H1 (cell line): ENCODE results near the gene GLP1R. TPM values are rescaled to one million over a fixed set of nuclear protein-coding genes. Genes with fewer than 3 reads are reported as not detected.

Source experiments
- CTCF ChIA-PET: fragments of 300-600 bp; sonication (Branson Sonifier 250); formaldehyde crosslinking; loops from one replicate; lab custom pipeline; 2021; ENCODE audit not compliant: partially characterized antibody; lab: Charles Lee
- POLR2A ChIA-PET: fragments of 300-600 bp; sonication (Branson Sonifier 250); formaldehyde crosslinking; loops from one replicate; lab custom pipeline; 2021; ENCODE audit warnings: inconsistent platforms; ENCODE audit not compliant: partially characterized antibody; lab: Charles Lee
- DNase-seq, 2 experiments: peaks; one replicate each; pipeline versions ENCODE4 v3.0.0 to v3.0.0-alpha.2; 2010 to 2022; ENCODE audit warnings: low spot score in 2 of 2, low read depth in 1 of 2, mixed read lengths in 1 of 2
- FAIRE-seq: peaks from 2 replicates; lab custom pipeline; 2011; peaks lifted over from hg19 to GRCh38; lab: Jason Lieb, UNC
- H2AFZ ChIP-seq: 2 replicates; pipeline ENCODE4 v1.8.1; 2012; ENCODE audit warnings: low read length, inconsistent platforms
- H2AK5ac ChIP-seq: 2 replicates; pipeline ENCODE4 v1.6.1; 2013; ENCODE audit warnings: low read depth, low read length
- H2BK120ac ChIP-seq: replicated peaks from 2 replicates; pipeline ENCODE3; 2013; ENCODE audit warnings: low read depth, low read length, inconsistent platforms
- H2BK12ac ChIP-seq: 2 replicates; pipeline ENCODE4 v1.6.1; 2013; ENCODE audit warnings: low read depth, low read length
- H2BK15ac ChIP-seq: 2 replicates; pipeline ENCODE4 v1.6.1; 2013; ENCODE audit warnings: low read length
- H2BK20ac ChIP-seq: 2 replicates; pipeline ENCODE4 v1.6.1; 2013; ENCODE audit warnings: low read length
- H2BK5ac ChIP-seq: 2 replicates; pipeline ENCODE4 v1.6.1; 2013; ENCODE audit warnings: low read depth, low read length
- H3K14ac ChIP-seq: 2 replicates; pipeline ENCODE4 v1.6.1; 2013; ENCODE audit warnings: inconsistent platforms; ENCODE audit not compliant: insufficient read length
- H3K18ac ChIP-seq: 2 replicates; pipeline ENCODE4 v1.6.1; 2013; ENCODE audit warnings: low read length; ENCODE audit errors: extremely low read depth
- H3K23ac ChIP-seq: 2 replicates; pipeline ENCODE4 v1.6.1; 2013; ENCODE audit warnings: inconsistent platforms; ENCODE audit not compliant: insufficient read length
- H3K23me2 ChIP-seq: 2 replicates; pipeline ENCODE4 v1.6.1; 2013; ENCODE audit warnings: low read depth, low read length
- H3K27ac ChIP-seq: 2 replicates; pipeline ENCODE4 v1.6.1; 2011; ENCODE audit warnings: low read depth, low read length, inconsistent platforms
- H3K27me3 ChIP-seq, 4 experiments: replicated peaks in 1 of 4; 1 replicate in 1 of 4; 2 replicates in 3 of 4; pipeline versions ENCODE4 v1.6.1 to v1.8.1; 2011 to 2013; ENCODE audit warnings: low read length in 3 of 4, mild to moderate bottlenecking in 3 of 4, inconsistent platforms in 2 of 4, mixed read lengths in 2 of 4, moderate library complexity in 1 of 4; ENCODE audit not compliant: control insufficient read depth in 3 of 4, insufficient read depth in 3 of 4; ENCODE audit errors: extremely low read depth in 1 of 4
- H3K36me3 ChIP-seq, 4 experiments: 2 replicates each; pipeline versions ENCODE4 v1.6.1 to v1.8.1; 2011 to 2013; ENCODE audit warnings: mild to moderate bottlenecking in 4 of 4, low read length in 3 of 4, moderate library complexity in 2 of 4, control low read depth in 1 of 4, inconsistent platforms in 1 of 4; ENCODE audit not compliant: insufficient read depth in 4 of 4, control insufficient read depth in 2 of 4
- H3K4ac ChIP-seq: replicated peaks from 2 replicates; pipeline ENCODE3; 2013; ENCODE audit warnings: low read length, low read depth, mixed read lengths, inconsistent platforms; ENCODE audit not compliant: insufficient read length
- H3K4me1 ChIP-seq, 4 experiments: replicated peaks in 1 of 4; 1 replicate in 1 of 4; 2 replicates in 3 of 4; pipeline versions ENCODE4 v1.6.1 to v1.8.1; 2011 to 2013; ENCODE audit warnings: low read length in 3 of 4, inconsistent platforms in 2 of 4, mixed read lengths in 1 of 4; ENCODE audit not compliant: insufficient read depth in 4 of 4, control insufficient read depth in 3 of 4
- H3K4me2 ChIP-seq, 2 experiments: 2 replicates each; pipeline versions ENCODE4 v1.6.1 to v1.8.1; 2011 to 2013; ENCODE audit warnings: low read depth in 2 of 2, low read length in 2 of 2, control low read depth in 1 of 2, inconsistent platforms in 1 of 2, mild to moderate bottlenecking in 1 of 2; ENCODE audit not compliant: insufficient read depth in 1 of 2
- H3K4me3 ChIP-seq, 4 experiments: fragments of 200-600, 300-600 bp in 1 of 4; sonication (generic), shearing (Covaris generic), sonication (Bioruptor Twin) in 1 of 4; 2 replicates each; pipeline versions ENCODE4 v1.5.1 to v1.8.1; 2011 to 2016; ENCODE audit warnings: low read length in 4 of 4, low read depth in 3 of 4, control low read depth in 2 of 4, inconsistent platforms in 2 of 4, mild to moderate bottlenecking in 2 of 4, mixed read lengths in 1 of 4, moderate library complexity in 1 of 4; ENCODE audit not compliant: insufficient read depth in 2 of 4; ENCODE audit errors: extremely low read depth in 1 of 4
- H3K56ac ChIP-seq: replicated peaks from 2 replicates; pipeline ENCODE3; 2013; ENCODE audit warnings: low read depth, mild to moderate bottlenecking, mixed read lengths, low read length, inconsistent platforms; ENCODE audit not compliant: insufficient read length
- H3K79me1 ChIP-seq: 2 replicates; pipeline ENCODE4 v1.6.1; 2013; ENCODE audit warnings: low read depth, low read length, control low read depth
- H3K79me2 ChIP-seq, 2 experiments: 2 replicates each; pipeline versions ENCODE4 v1.6.1 to v1.8.1; 2012 to 2013; ENCODE audit warnings: low read length in 2 of 2, mild to moderate bottlenecking in 2 of 2, inconsistent platforms in 1 of 2; ENCODE audit not compliant: insufficient read depth in 2 of 2, control insufficient read depth in 1 of 2
- H3K9ac ChIP-seq, 4 experiments: replicated peaks in 1 of 4; 1 replicate in 1 of 4; 2 replicates in 3 of 4; pipeline versions ENCODE4 v1.6.1 to v1.8.1; 2011 to 2013; ENCODE audit warnings: low read depth in 3 of 4, low read length in 3 of 4, control low read depth in 2 of 4, mild to moderate bottlenecking in 2 of 4, moderate library complexity in 2 of 4, inconsistent platforms in 1 of 4; ENCODE audit errors: extremely low read depth in 1 of 4
- H3K9me3 ChIP-seq, 2 experiments: 2 replicates each; pipeline versions ENCODE4 v1.6.1 to v1.8.1; 2012 to 2013; ENCODE audit warnings: mild to moderate bottlenecking in 2 of 2, moderate library complexity in 2 of 2, control low read depth in 1 of 2, inconsistent platforms in 1 of 2, low read depth in 1 of 2, low read length in 1 of 2, mixed read lengths in 1 of 2; ENCODE audit not compliant: insufficient read depth in 2 of 2
- H4K20me1 ChIP-seq, 2 experiments: replicated peaks in 1 of 2; 2 replicates each; pipeline versions ENCODE3 to v1.8.1; 2011 to 2013; ENCODE audit warnings: inconsistent platforms in 2 of 2, low read length in 2 of 2, mild to moderate bottlenecking in 1 of 2; ENCODE audit not compliant: insufficient read depth in 2 of 2, control insufficient read depth in 1 of 2
- H4K5ac ChIP-seq: 2 replicates; pipeline ENCODE4 v1.6.1; 2013; ENCODE audit warnings: low read length, low read depth, mixed read lengths, inconsistent platforms; ENCODE audit not compliant: insufficient read length
- H4K8ac ChIP-seq: 2 replicates; pipeline ENCODE4 v1.8.0; 2013; ENCODE audit warnings: mild to moderate bottlenecking, moderate library complexity, low read length, inconsistent platforms; ENCODE audit not compliant: insufficient read depth; ENCODE audit errors: extremely low read depth
- H4K91ac ChIP-seq: replicated peaks from 2 replicates; pipeline ENCODE3; 2013; ENCODE audit warnings: low read length, mixed read lengths, inconsistent platforms; ENCODE audit not compliant: insufficient read length
- CHD1 ChIP-seq: IDR thresholded peaks from 2 replicates; pipeline ENCODE4 v1.6.1; 2012; ENCODE audit warnings: low read depth, low read length, improper control_type of control experiment
- CHD2 ChIP-seq: IDR thresholded peaks from 2 replicates; pipeline ENCODE4 v1.6.1; 2012; ENCODE audit warnings: low read length, improper control_type of control experiment
- EP300 ChIP-seq, 2 experiments: IDR thresholded peaks; 1 replicate in 1 of 2; 2 replicates in 1 of 2; pipeline ENCODE4 v1.6.1; 2011 to 2012; ENCODE audit warnings: low read depth in 2 of 2, low read length in 2 of 2, mild to moderate bottlenecking in 2 of 2, borderline replicate concordance in 1 of 2, inconsistent platforms in 1 of 2, moderate library complexity in 1 of 2
- GTF2F1 ChIP-seq: IDR thresholded peaks from 2 replicates; pipeline ENCODE4 v1.6.1; 2012; ENCODE audit warnings: low read depth, low read length, improper control_type of control experiment, borderline replicate concordance
- JUN ChIP-seq: IDR thresholded peaks from 2 replicates; pipeline ENCODE4 v1.6.1; 2011; ENCODE audit warnings: low read depth, mild to moderate bottlenecking, improper control_type of control experiment, low read length
- KDM4A ChIP-seq: IDR thresholded peaks from one replicate; pipeline ENCODE4 v1.7.1; 2012; ENCODE audit warnings: low read depth, mild to moderate bottlenecking, moderate library complexity, low read length, inconsistent platforms; ENCODE audit not compliant: severe bottlenecking
- POLR2A ChIP-seq, 2 experiments: IDR thresholded peaks; 1 replicate in 1 of 2; 2 replicates in 1 of 2; pipeline ENCODE4 v1.6.1; 2011; ENCODE audit warnings: low read depth in 2 of 2, low read length in 2 of 2, mild to moderate bottlenecking in 2 of 2; ENCODE audit errors: control extremely low read depth in 1 of 2
- POLR2AphosphoS5 ChIP-seq: IDR thresholded peaks from 2 replicates; pipeline ENCODE4 v1.6.1; 2011; ENCODE audit warnings: low read depth, low read length
- RFX5 ChIP-seq: IDR thresholded peaks from 2 replicates; pipeline ENCODE4 v1.6.1; 2011; ENCODE audit warnings: low read depth, low read length, improper control_type of control experiment, borderline replicate concordance
- RXRA ChIP-seq: IDR thresholded peaks from 2 replicates; pipeline ENCODE4 v1.6.1; 2011; ENCODE audit warnings: low read depth, mild to moderate bottlenecking, low read length, moderate library complexity; ENCODE audit not compliant: insufficient read depth
- SP4 ChIP-seq: IDR thresholded peaks from 2 replicates; pipeline ENCODE4 v1.6.1; 2012; ENCODE audit warnings: low read length, inconsistent platforms
- TBP ChIP-seq: IDR thresholded peaks from 2 replicates; pipeline ENCODE4 v1.6.1; 2011; ENCODE audit warnings: low read depth, low read length, improper control_type of control experiment
- TEAD4 ChIP-seq: IDR thresholded peaks from 2 replicates; pipeline ENCODE4 v1.6.1; 2012; ENCODE audit warnings: low read depth, low read length, inconsistent platforms, mixed read lengths
- polyA plus RNA-seq, 7 experiments: library from polyadenylated mRNA; depleted of rRNA in 3 of 7; stranded (reverse) in 5 of 7; unstranded in 2 of 7; fragments of >200 nt in 5 of 7; fragments of 200-250 nt in 2 of 7; gene quantifications; 1 replicate in 5 of 7; 2 replicates in 1 of 7; 4 replicates in 1 of 7; pipeline versions ENCODE4 v1.2.1 to v1.2.3, GENCODE V29; 2011 to 2013; ENCODE audit warnings: missing spikeins in 2 of 7, mixed read lengths in 2 of 7
- total RNA-seq: library from RNA; stranded (reverse); fragmentation: NEBNext Ultra II Directional; extraction: Animal tissue kit (Norgen Biotek cat#: 25700); gene quantifications from 2 replicates; pipeline ENCODE4 v1.2.1, GENCODE V29; 2021
- TF ChIP-seq, protein P1 (sequence below): IDR thresholded peaks from 2 replicates; pipeline ENCODE4 v1.6.1; 2011; ENCODE audit warnings: low read length, improper control_type of control experiment
- TF ChIP-seq, protein P2 (sequence below): IDR thresholded peaks from 2 replicates; pipeline ENCODE4 v1.6.1; 2011; ENCODE audit warnings: low read depth, mild to moderate bottlenecking, low read length; ENCODE audit not compliant: insufficient read depth

Gene GLP1R
- total and polyA plus RNA-seq, 2 of the 8 experiments (the other 6 are each of a cell fraction or from before 2014, with no cell fraction given), result 2.6 to 2.7 TPM

DNA sequence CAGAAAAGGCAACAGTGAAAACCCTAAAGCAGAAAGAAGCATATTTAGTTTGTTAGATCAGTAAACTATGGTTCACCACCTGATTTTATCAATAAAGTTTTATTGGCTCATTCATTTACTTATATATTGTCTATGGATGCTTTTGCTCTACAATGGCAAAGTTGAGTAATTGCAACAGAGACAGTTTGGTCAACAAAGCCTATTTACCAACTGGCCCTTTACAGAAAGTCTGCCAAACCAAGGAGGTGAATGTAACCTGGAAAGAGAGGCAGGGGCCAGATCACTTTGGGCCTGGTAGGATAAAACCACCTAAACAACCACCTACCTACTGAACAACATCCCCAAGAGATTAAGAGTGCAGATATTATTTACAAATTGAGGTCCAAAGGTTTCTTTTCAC lies 47.0 kb downstream of the GLP1R start:
- Histone ChIP-seq H2AK5ac (no peak overlapping the region), H2BK15ac (no peak overlapping the region), H4K8ac (no peak overlapping the region), H3K4me3 (no peak overlapping the region), H4K5ac (no peak overlapping the region), H4K20me1 (no peaks in the 10 kb centered on the region), H3K27me3 (no peaks in the 10 kb centered on the region; a peak in 1 of 7 replicates), H3K9ac (no peak overlapping the region), H3K27ac (no peak overlapping the region), H3K9me3 (no peaks in the 10 kb centered on the region), H3K23ac (no peak overlapping the region), H2BK120ac (no peak overlapping the region), H2BK12ac (no peak overlapping the region), H4K91ac (no peak overlapping the region), H3K18ac (no peak overlapping the region), H3K23me2 (no peaks in the 10 kb centered on the region), H2AFZ (no peak overlapping the region), H3K4ac (no peak overlapping the region), H3K4me2 (no peak overlapping the region), H2BK20ac (no peak overlapping the region), H3K79me2 (no peaks in the 10 kb centered on the region), H3K79me1 (no peaks in the 10 kb centered on the region), H3K36me3 (no peaks in the 10 kb centered on the region), H2BK5ac (no peak overlapping the region), H3K4me1 (peaks cover 0 to 6% (median 4%) of the 10 kb centered on the region in 4 experiments; a peak in 4 of 7 replicates), H3K56ac (no peak overlapping the region), H3K14ac (no peak overlapping the region)
- DNase-seq (no peak), FAIRE-seq (no peak)
- ChIA-PET POLR2A (no interaction called here), CTCF (interaction anchor here (5.3 to 9.2 kb wide), 4 partner anchors 66 to 224 kb away, joined by 32 to 113 read pairs (median 59); no protein-coding TSS in a partner anchor)
- TF ChIP-seq CHD1 (no peak), KDM4A (no peak), TEAD4 (no peak), CHD2 (no peak), EP300 (IDR thresholded peaks at IDR 0.05; ENCODE audit: borderline replicate concordance in 1 of 2, low read depth in 2 of 2, low read length in 2 of 2) (no peak), POLR2A (IDR thresholded peaks at IDR 0.05; ENCODE audit: control extremely low read depth in 1 of 2, low read depth in 2 of 2, low read length in 2 of 2) (no peak), RXRA (no peak), GTF2F1 (no peak), TBP (no peak), JUN (no peak), SP4 (no peak), RFX5 (no peak), POLR2AphosphoS5 (no peak)
- TF ChIP-seq, protein P1, sequence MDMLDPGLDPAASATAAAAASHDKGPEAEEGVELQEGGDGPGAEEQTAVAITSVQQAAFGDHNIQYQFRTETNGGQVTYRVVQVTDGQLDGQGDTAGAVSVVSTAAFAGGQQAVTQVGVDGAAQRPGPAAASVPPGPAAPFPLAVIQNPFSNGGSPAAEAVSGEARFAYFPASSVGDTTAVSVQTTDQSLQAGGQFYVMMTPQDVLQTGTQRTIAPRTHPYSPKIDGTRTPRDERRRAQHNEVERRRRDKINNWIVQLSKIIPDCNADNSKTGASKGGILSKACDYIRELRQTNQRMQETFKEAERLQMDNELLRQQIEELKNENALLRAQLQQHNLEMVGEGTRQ, result no peak
- TF ChIP-seq, protein P2, sequence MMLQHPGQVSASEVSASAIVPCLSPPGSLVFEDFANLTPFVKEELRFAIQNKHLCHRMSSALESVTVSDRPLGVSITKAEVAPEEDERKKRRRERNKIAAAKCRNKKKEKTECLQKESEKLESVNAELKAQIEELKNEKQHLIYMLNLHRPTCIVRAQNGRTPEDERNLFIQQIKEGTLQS, result no peak
